B cell (primary cell): ENCODE measurements around the gene PLAAT4. TPM values are rescaled to one million over a fixed set of nuclear protein-coding genes. Genes with fewer than 3 reads are reported as not detected.

Source experiments
- ATAC-seq: fragments of 200-7000 bp; cut with Tn5 transposase; one replicate; pipeline ENCODE4 v1.10.0; 2021; ENCODE audit warnings: low read depth, mild to moderate bottlenecking, moderate number of reproducible peaks, moderate library complexity
- CTCF ChIA-PET: fragments of 350-600 bp; sonication (Branson Sonifier 250); formaldehyde crosslinking; loops from one replicate; lab custom pipeline; 2021; ENCODE audit warnings: antibody characterized with exemption, inconsistent platforms; lab: Charles Lee
- POLR2A ChIA-PET: fragments of 350-600 bp; sonication (Branson Sonifier 250); formaldehyde crosslinking; loops from one replicate; lab custom pipeline; 2021; ENCODE audit warnings: antibody characterized with exemption; lab: Charles Lee
- DNase-seq: peaks from one replicate; pipeline ENCODE4 v3.0.0; 2013
- H2AFZ ChIP-seq: 2 replicates; pipeline ENCODE4 v1.6.1; 2012; ENCODE audit warnings: mild to moderate bottlenecking, low read depth, low read length; ENCODE audit not compliant: insufficient read depth, poor library complexity, severe bottlenecking
- H3K27ac ChIP-seq, 2 donors: 1 replicate in 1 of 2; 2 replicates in 1 of 2; pipeline ENCODE4 v1.5.1; 2012 to 2013; ENCODE audit warnings: low read length in 2 of 2, mild to moderate bottlenecking in 2 of 2, moderate library complexity in 1 of 2
- H3K27me3 ChIP-seq, 4 experiments: fragments of 200-600 bp in 1 of 4; sonication (generic) in 1 of 4; replicated peaks in 1 of 4; 1 replicate in 2 of 4; 2 replicates in 2 of 4; pipeline versions ENCODE4 v1.6.1 to v1.7.0; 2013 to 2016; ENCODE audit warnings: low read length in 3 of 4, mild to moderate bottlenecking in 2 of 4, mixed read lengths in 1 of 4, moderate library complexity in 1 of 4; ENCODE audit not compliant: insufficient read depth in 4 of 4, control insufficient read depth in 3 of 4; ENCODE audit errors: control extremely low read depth in 1 of 4
- H3K36me3 ChIP-seq, 2 experiments: replicated peaks in 1 of 2; 1 replicate in 1 of 2; 2 replicates in 1 of 2; pipeline versions ENCODE4 v1.6.1 to v1.7.1; 2013; ENCODE audit warnings: low read length in 1 of 2; ENCODE audit not compliant: insufficient read depth in 2 of 2, control insufficient read depth in 1 of 2; ENCODE audit errors: control extremely low read depth in 1 of 2, extremely low read depth in 1 of 2
- H3K4me1 ChIP-seq, 2 donors: fragments of 200-600 bp in 1 of 2; sonication (generic) in 1 of 2; 1 replicate in 1 of 2; 2 replicates in 1 of 2; pipeline versions ENCODE4 v1.5.1 to v1.6.1; 2013 to 2017; ENCODE audit warnings: low read length in 2 of 2; ENCODE audit not compliant: control insufficient read depth in 2 of 2, insufficient read depth in 2 of 2
- H3K4me2 ChIP-seq: replicated peaks from 2 replicates; pipeline ENCODE3; 2012; ENCODE audit warnings: mild to moderate bottlenecking, low read depth, low read length; ENCODE audit not compliant: poor library complexity, severe bottlenecking
- H3K4me3 ChIP-seq, 5 experiments: fragments of 200-600 bp in 1 of 5; sonication (generic) in 1 of 5; 1 replicate in 3 of 5; 2 replicates in 2 of 5; pipeline versions ENCODE4 v1.5.1 to v1.7.0; 2011 to 2016; ENCODE audit warnings: low read length in 4 of 5, mild to moderate bottlenecking in 4 of 5, low read depth in 2 of 5, control low read depth in 1 of 5, moderate library complexity in 1 of 5; ENCODE audit not compliant: insufficient read depth in 1 of 5; ENCODE audit errors: control extremely low read depth in 1 of 5, extremely low read depth in 1 of 5
- H3K79me2 ChIP-seq: fragments of 200-600 bp; sonication (generic); one replicate; pipeline ENCODE4 v1.6.0; 2016; ENCODE audit warnings: low read length; ENCODE audit not compliant: control insufficient read depth, insufficient read depth
- H3K9ac ChIP-seq: fragments of 200-600 bp; sonication (generic); 2 replicates; pipeline ENCODE4 v1.6.1; 2017; ENCODE audit warnings: mild to moderate bottlenecking, low read length, moderate library complexity
- H3K9me3 ChIP-seq, 3 donors: one replicate each; pipeline versions ENCODE4 v1.6.1 to v1.7.1; 2013; ENCODE audit warnings: low read length in 2 of 3; ENCODE audit not compliant: control insufficient read depth in 2 of 3, insufficient read depth in 1 of 3; ENCODE audit errors: control extremely low read depth in 1 of 3
- H4K20me1 ChIP-seq: 2 replicates; pipeline ENCODE4 v1.6.0; 2012; ENCODE audit warnings: mild to moderate bottlenecking, low read length; ENCODE audit not compliant: insufficient read depth, control insufficient read depth, poor library complexity, severe bottlenecking
- H3K27ac Mint-ChIP-seq: one replicate; pipeline ENCODE4 v1.8.0; 2021; ENCODE audit warnings: mixed read lengths
- H3K27me3 Mint-ChIP-seq: one replicate; pipeline ENCODE4 v1.8.0; 2021; ENCODE audit warnings: mixed read lengths
- H3K4me1 Mint-ChIP-seq: one replicate; pipeline ENCODE4 v1.8.0; 2021; ENCODE audit warnings: mixed read lengths
- H3K4me3 Mint-ChIP-seq: one replicate; pipeline ENCODE4 v1.8.0; 2021; ENCODE audit warnings: mixed read lengths
- H3K9me3 Mint-ChIP-seq: one replicate; pipeline ENCODE4 v1.8.0; 2022; ENCODE audit warnings: mixed read lengths; ENCODE audit not compliant: insufficient read depth
- CTCF ChIP-seq: fragments of 200-600 bp; IDR thresholded peaks from one replicate; pipeline ENCODE4 v1.8.0; 2022; ENCODE audit warnings: antibody characterized with exemption, mild to moderate bottlenecking
- EZH2 ChIP-seq: IDR thresholded peaks from 2 replicates; pipeline ENCODE4 v1.6.1; 2012; ENCODE audit warnings: borderline replicate concordance, low read depth, mild to moderate bottlenecking, moderate library complexity, low read length; ENCODE audit not compliant: insufficient read depth, poor library complexity, severe bottlenecking
- WGBS: methylation state at CpG from one replicate; pipeline ENCODE4 v1.1.5; 2013; ENCODE audit warnings: missing lambda C conversion rate; ENCODE audit not compliant: insufficient coverage; 5-methylcytosine and 5-hydroxymethylcytosine counted together
- intact Hi-C: fragments of 100-400 bp; cut with micrococcal nuclease; formaldehyde crosslinking; loops from one replicate; pipeline ENCODE4 v1.10.0; 2022
- polyA plus RNA-seq: library from polyadenylated mRNA; depleted of rRNA; stranded (reverse); fragments of >200 nt; gene quantifications from 2 replicates; pipeline ENCODE4 v1.2.3, GENCODE V29; 2012
- total RNA-seq, 2 donors: library from RNA; stranded (reverse); fragments of 120-200 nt in 1 of 2; gene quantifications; 1 replicate in 1 of 2; 2 replicates in 1 of 2; pipeline versions ENCODE4 v1.2.3 to v1.2.4, GENCODE V29; 2013 to 2022

PLAAT4 gene
- total and polyA plus RNA-seq, 2 donors (not counting 1 experiment from before 2014, with no cell fraction given) = 13.1 to 35.0 TPM

DNA sequence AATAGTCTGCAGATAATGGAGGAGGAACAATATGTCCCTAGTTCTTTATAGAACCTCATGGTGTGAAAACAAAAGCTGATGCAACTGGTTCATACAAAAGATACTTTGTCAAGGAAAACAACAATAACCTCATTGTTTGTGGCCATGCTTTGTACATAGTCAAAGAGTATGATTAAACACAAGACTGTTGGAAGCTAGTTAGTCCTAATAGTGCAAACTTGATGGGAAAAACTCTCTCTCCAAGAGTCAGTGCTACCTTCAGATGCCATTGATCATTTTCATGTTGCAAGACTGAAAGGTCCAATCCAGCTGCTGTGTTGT lies 46.7 kb downstream of the PLAAT4 start:
- Histone ChIP-seq H3K27me3 (peaks cover 0 to 4% (median 0%) of the 10 kb centered on the region in 4 experiments), H3K4me2 (no peak overlapping the region), H3K36me3 (no peaks in the 10 kb centered on the region), H3K9me3 (peaks cover 0 to 17% (median 10%) of the 10 kb centered on the region in 3 donors), H3K27ac (no peak overlapping the region), H3K4me3 (no peak overlapping the region), H3K79me2 (no peaks in the 10 kb centered on the region), H2AFZ (no peak overlapping the region), H3K9ac (no peak overlapping the region), H3K4me1 (no peaks in the 10 kb centered on the region), H4K20me1 (no peaks in the 10 kb centered on the region)
- H3K27me3 Mint-ChIP-seq = peaks cover 12% of the 10 kb centered on the region
- ChIA-PET CTCF (no interaction called here), POLR2A (no interaction called here)
- H3K4me1 Mint-ChIP-seq = peaks cover 2% of the 10 kb centered on the region
- DNase-seq (no peak), ATAC-seq (no peak)
- peaks cover 7% of the 10 kb centered on the region for H3K9me3 Mint-ChIP-seq
- intact Hi-C loops = no loop called here
- no peak overlapping the region for H3K27ac Mint-ChIP-seq
- TF ChIP-seq EZH2 (no peak), CTCF (no peak)
- no peak overlapping the region for H3K4me3 Mint-ChIP-seq

DNA sequence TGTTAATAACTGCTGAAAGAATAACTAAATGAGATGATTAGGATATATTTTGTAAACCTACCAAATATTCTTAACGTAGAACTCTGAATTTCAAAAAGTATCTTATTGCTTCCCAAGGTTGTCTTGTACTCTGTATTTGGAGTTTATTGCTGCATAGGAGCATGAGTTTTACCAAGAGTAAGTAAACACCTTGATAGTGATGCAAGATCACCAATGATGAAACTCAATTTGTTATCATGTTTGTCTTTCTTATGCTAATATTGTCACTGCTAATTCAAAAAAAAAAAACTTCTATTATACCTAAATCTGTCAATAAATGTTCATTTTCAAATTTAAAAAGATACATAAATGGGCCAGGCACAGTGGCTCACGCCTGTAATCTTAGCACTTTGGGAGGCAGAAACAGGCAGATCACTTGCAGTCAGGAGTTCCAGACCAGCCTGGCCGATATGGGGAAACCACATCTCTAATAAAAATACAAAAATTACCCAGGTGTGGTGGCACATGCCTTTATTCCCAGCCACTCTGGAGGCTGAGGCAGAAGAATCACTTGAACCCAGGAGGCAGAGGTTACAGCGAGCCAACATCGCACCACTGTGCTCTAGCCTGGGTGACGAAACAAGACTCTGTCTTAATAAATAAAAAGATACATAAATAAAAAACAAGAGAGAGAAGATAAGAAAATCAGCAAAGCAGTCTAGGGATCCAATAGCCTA lies 50.0 kb downstream of the PLAAT4 start:
- ChIA-PET CTCF (no interaction called here), POLR2A (no interaction called here)
- 100% methylated on average over 2 of the region's 6 CpGs for WGBS
- H4K20me1 ChIP-seq = no peaks in the 10 kb centered on the region
- intact Hi-C loops = no loop called here
- DNase-seq = no peak
- peaks cover 0 to 4% (median 3%) of the 10 kb centered on the region in 3 donors for H3K9me3 ChIP-seq
- no peak overlapping the region for H3K9ac ChIP-seq
- Mint-ChIP-seq H3K4me3 (no peak overlapping the region), H3K27ac (no peak overlapping the region), H3K9me3 (peaks cover 5% of the 10 kb centered on the region), H3K4me1 (peaks cover 2% of the 10 kb centered on the region), H3K27me3 (peaks cover 15% of the 10 kb centered on the region)
- no peaks in the 10 kb centered on the region for H3K79me2 ChIP-seq
- no peak overlapping the region for H3K27ac ChIP-seq
- no peaks in the 10 kb centered on the region for H3K36me3 ChIP-seq
- H3K4me3 ChIP-seq = no peak overlapping the region
- TF ChIP-seq EZH2 = no peak
- no peak for TF ChIP-seq CTCF
- no peak overlapping the region for H2AFZ ChIP-seq
- H3K4me2 ChIP-seq = no peak overlapping the region
- H3K27me3 ChIP-seq = peaks cover 0 to 4% (median 0%) of the 10 kb centered on the region in 4 experiments
- no peaks in the 10 kb centered on the region for H3K4me1 ChIP-seq
- no peak for ATAC-seq
